Lung (tissue), 12 donors: ENCODE results near the gene TMEM39B. TPM values are rescaled to one million over a fixed set of nuclear protein-coding genes. Genes with fewer than 3 reads are reported as not detected.

Source experiments
- ATAC-seq: fragments of 200-7000 bp; cut with Tn5 transposase; one replicate; pipeline ENCODE4 v1.9.1; 2020; ENCODE audit warnings: moderate number of reproducible peaks; ENCODE audit not compliant: insufficient read depth, low FRiP score
- DNase-seq, 3 donors: peaks; one replicate each; pipeline ENCODE4 v3.0.0-alpha.2; 2013 to 2017
- H3K27ac ChIP-seq, 2 donors: one replicate each; pipeline ENCODE4 v1.5.1; 2013; ENCODE audit warnings: mild to moderate bottlenecking in 2 of 2, moderate library complexity in 2 of 2, control low read depth in 1 of 2, inconsistent platforms in 1 of 2, low read depth in 1 of 2, low read length in 1 of 2
- H3K27me3 ChIP-seq, 3 donors: one replicate each; pipeline ENCODE4 v1.5.1; 2013; ENCODE audit warnings: low read length in 2 of 3; ENCODE audit not compliant: control insufficient read depth in 3 of 3, insufficient read depth in 3 of 3
- H3K36me3 ChIP-seq, 4 donors: one replicate each; pipeline ENCODE4 v1.5.1; 2013; ENCODE audit warnings: low read length in 4 of 4, mild to moderate bottlenecking in 1 of 4, moderate library complexity in 1 of 4; ENCODE audit not compliant: control insufficient read depth in 4 of 4, insufficient read depth in 4 of 4
- H3K4me1 ChIP-seq, 5 donors: one replicate each; pipeline ENCODE4 v1.5.1; 2013; ENCODE audit warnings: low read length in 5 of 5, mild to moderate bottlenecking in 2 of 5, moderate library complexity in 1 of 5; ENCODE audit not compliant: control insufficient read depth in 5 of 5, insufficient read depth in 5 of 5
- H3K4me3 ChIP-seq: one replicate; pipeline ENCODE4 v1.5.1; 2013; ENCODE audit warnings: mild to moderate bottlenecking, control low read depth, moderate library complexity
- H3K9ac ChIP-seq, 2 donors: one replicate each; pipeline ENCODE4 v1.5.1; 2013; ENCODE audit warnings: low read length in 2 of 2, control low read depth in 1 of 2; ENCODE audit not compliant: insufficient read depth in 1 of 2
- H3K9me3 ChIP-seq, 4 donors: one replicate each; pipeline ENCODE4 v1.5.1; 2013; ENCODE audit warnings: low read length in 3 of 4, mild to moderate bottlenecking in 1 of 4, moderate library complexity in 1 of 4; ENCODE audit not compliant: control insufficient read depth in 4 of 4, insufficient read depth in 3 of 4
- CTCF ChIP-seq: IDR thresholded peaks from 2 replicates; pipeline ENCODE4 v1.5.1; 2012; ENCODE audit warnings: mild to moderate bottlenecking; ENCODE audit errors: control extremely low read depth, extremely low read depth
- WGBS, 2 donors: extraction: QIAGEN DNeasy Blood & Tissue Kit; methylation state at CpG; one replicate each; pipeline ENCODE4 v1.1.7; 2013; 5-methylcytosine and 5-hydroxymethylcytosine counted together
- polyA plus RNA-seq, 2 donors: library from polyadenylated mRNA; stranded (reverse); fragments of 200-250 nt; gene quantifications; one replicate each; pipeline ENCODE4 v1.2.1, GENCODE V29; 2013
- total RNA-seq, 2 donors: library from RNA; depleted of rRNA in 1 of 2; stranded (reverse); fragments of >200 nt in 1 of 2; gene quantifications; one replicate each; pipeline ENCODE4 v1.2.1, GENCODE V29; 2014 to 2021
- donor health status: control.
- donor health status: control.
- donor health status: Bipolar disorder and iron deficiency.
- donor health status: healthy.
- donor health status: DM: yes; HTN: yes; CAD: no.

Gene TMEM39B
- total and polyA plus RNA-seq, 4 donors, result 7.6 to 23.8 (median 13.6) TPM

- peak; percentile 6 for TF ChIP-seq CTCF
- no peaks in the 10 kb centered on the region for H3K9me3 ChIP-seq
- H3K27ac ChIP-seq, result peak overlapping the region; percentile 73 to 85
- H3K9ac ChIP-seq, result peak overlapping the region in 1 of 2 donors; percentile 82
- H3K36me3 ChIP-seq, result peaks cover 6 to 25% (median 21%) of the 10 kb centered on the region in 4 donors
- 32 to 44% methylated on average over 25 to 28 of the region's 28 CpGs for WGBS, 2 donors
- peak overlapping the region; percentile 88 for H3K4me3 ChIP-seq
- H3K27me3 ChIP-seq, result no peaks in the 10 kb centered on the region
- ATAC-seq (no peak), DNase-seq (no peak)
- H3K4me1 ChIP-seq, result peaks cover 0 to 13% (median 8%) of the 10 kb centered on the region in 5 donors
Measured at GRCh38 chr1:32073299-32074229, 825 bp downstream of the TMEM39B start.

- no peaks in the 10 kb centered on the region for H3K27me3 ChIP-seq
- ATAC-seq, result no peak
- no peak overlapping the region for H3K4me3 ChIP-seq
- 97 to 98% methylated on average over 9 of the region's 9 CpGs for WGBS, 2 donors
- no peak overlapping the region for H3K9ac ChIP-seq
- no peak for DNase-seq
- H3K9me3 ChIP-seq, result no peaks in the 10 kb centered on the region
- H3K36me3 ChIP-seq, result peaks cover 6 to 28% (median 22%) of the 10 kb centered on the region in 4 donors
- peaks cover 0 to 13% (median 8%) of the 10 kb centered on the region in 5 donors for H3K4me1 ChIP-seq
- no peak overlapping the region for H3K27ac ChIP-seq
- TF ChIP-seq CTCF, result no peak
Measured at GRCh38 chr1:32074841-32075240, 2.1 kb downstream of the TMEM39B start.

GRCh38 chr1:32077451-32077850, 4.7 kb downstream of the TMEM39B start:
- TF ChIP-seq CTCF, result no peak
- H3K27me3 ChIP-seq, result no peaks in the 10 kb centered on the region
- H3K36me3 ChIP-seq, result peaks cover 6 to 30% (median 25%) of the 10 kb centered on the region in 4 donors
- ATAC-seq (no peak), DNase-seq (no peak)
- H3K9me3 ChIP-seq, result no peaks in the 10 kb centered on the region
- peaks cover 0 to 6% (median 3%) of the 10 kb centered on the region in 5 donors for H3K4me1 ChIP-seq
- H3K4me3 ChIP-seq, result no peak overlapping the region
- 87 to 91% methylated on average over 3 of the region's 3 CpGs for WGBS, 2 donors
- H3K27ac ChIP-seq, result no peak overlapping the region
- no peak overlapping the region for H3K9ac ChIP-seq
